PFSK-1 (cell line): ENCODE data around the gene LZTR1.

Experiments
- FOXP2 ChIP-seq: optimal IDR thresholded peaks from 2 replicates; pipeline ENCODE3; 2011; ENCODE audit warnings: borderline replicate concordance, control low read depth, inconsistent platforms; ENCODE audit not compliant: insufficient read depth; ENCODE audit errors: extremely low read length, extremely low read depth
- POLR2AphosphoS5 ChIP-seq: IDR thresholded peaks from 2 replicates; pipeline ENCODE4 v1.6.1; 2012; ENCODE audit warnings: low read depth, mild to moderate bottlenecking, control low read depth, low read length, moderate library complexity
- SIN3A ChIP-seq: IDR thresholded peaks from 2 replicates; pipeline ENCODE4 v1.6.1; 2012; ENCODE audit warnings: mild to moderate bottlenecking, low read length, moderate library complexity, borderline replicate concordance; ENCODE audit not compliant: insufficient read depth
- TAF1 ChIP-seq: IDR thresholded peaks from 2 replicates; pipeline ENCODE4 v1.6.1; 2012; ENCODE audit warnings: low read length, control low read depth, borderline replicate concordance; ENCODE audit not compliant: insufficient read depth
- TF ChIP-seq, protein P1 (sequence below), 2 experiments: IDR thresholded peaks; 2 replicates each; pipeline versions ENCODE4 v1.6.1 to v1.8.0; 2011 to 2012; ENCODE audit warnings: low read depth in 2 of 2, low read length in 2 of 2, control low read depth in 1 of 2, inconsistent platforms in 1 of 2, mild to moderate bottlenecking in 1 of 2, moderate library complexity in 1 of 2; ENCODE audit not compliant: insufficient read depth in 1 of 2

DNA sequence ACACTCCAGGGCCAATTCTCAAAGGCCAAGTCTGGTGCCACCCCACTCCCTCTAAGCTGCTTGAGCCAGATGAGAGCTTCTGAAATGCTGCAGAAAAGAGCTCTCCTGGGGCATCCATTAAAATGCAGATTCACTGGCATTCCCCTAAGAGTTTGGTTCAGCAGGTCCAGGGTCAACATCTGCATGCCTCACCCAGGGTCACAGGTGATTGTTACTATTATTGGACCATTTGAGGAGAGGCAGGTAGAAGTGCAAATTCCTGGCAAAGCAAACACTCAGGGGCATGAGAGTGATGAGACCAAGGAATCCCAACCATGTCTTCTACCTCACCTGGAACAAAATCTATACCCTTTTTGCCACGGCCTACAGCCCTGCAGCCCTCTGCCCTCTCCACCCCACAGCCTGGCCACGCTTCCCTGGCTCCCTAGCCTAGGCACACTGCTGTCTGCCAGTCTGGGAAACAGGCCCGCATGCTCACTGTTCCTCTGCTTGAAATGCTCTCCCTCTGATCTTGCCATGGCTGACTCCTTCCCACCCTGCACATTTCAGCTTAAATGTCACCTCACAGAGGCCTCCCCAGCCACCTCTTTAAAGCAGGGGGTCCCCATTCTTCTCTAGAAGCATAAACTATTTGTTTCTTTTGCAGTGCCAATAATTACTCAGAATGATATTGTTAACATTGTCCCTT is 28.5 kb downstream of the LZTR1 start:
- TF ChIP-seq POLR2AphosphoS5 (no peak), TAF1 (no peak), SIN3A (no peak), FOXP2 (no peak)
- TF ChIP-seq, protein P1, sequence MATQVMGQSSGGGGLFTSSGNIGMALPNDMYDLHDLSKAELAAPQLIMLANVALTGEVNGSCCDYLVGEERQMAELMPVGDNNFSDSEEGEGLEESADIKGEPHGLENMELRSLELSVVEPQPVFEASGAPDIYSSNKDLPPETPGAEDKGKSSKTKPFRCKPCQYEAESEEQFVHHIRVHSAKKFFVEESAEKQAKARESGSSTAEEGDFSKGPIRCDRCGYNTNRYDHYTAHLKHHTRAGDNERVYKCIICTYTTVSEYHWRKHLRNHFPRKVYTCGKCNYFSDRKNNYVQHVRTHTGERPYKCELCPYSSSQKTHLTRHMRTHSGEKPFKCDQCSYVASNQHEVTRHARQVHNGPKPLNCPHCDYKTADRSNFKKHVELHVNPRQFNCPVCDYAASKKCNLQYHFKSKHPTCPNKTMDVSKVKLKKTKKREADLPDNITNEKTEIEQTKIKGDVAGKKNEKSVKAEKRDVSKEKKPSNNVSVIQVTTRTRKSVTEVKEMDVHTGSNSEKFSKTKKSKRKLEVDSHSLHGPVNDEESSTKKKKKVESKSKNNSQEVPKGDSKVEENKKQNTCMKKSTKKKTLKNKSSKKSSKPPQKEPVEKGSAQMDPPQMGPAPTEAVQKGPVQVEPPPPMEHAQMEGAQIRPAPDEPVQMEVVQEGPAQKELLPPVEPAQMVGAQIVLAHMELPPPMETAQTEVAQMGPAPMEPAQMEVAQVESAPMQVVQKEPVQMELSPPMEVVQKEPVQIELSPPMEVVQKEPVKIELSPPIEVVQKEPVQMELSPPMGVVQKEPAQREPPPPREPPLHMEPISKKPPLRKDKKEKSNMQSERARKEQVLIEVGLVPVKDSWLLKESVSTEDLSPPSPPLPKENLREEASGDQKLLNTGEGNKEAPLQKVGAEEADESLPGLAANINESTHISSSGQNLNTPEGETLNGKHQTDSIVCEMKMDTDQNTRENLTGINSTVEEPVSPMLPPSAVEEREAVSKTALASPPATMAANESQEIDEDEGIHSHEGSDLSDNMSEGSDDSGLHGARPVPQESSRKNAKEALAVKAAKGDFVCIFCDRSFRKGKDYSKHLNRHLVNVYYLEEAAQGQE (IDR thresholded peaks at IDR 0.05; ENCODE audit: insufficient read depth in 1 of 2, low read depth in 2 of 2, low read length in 2 of 2), result no peak
